H1 (cell line): ENCODE data around the gene AGAP1.

Experiments used
- CBX8 ChIP-seq: fragments of 300-800, 300-1000 bp; sonication (generic); IDR thresholded peaks from 2 replicates; pipeline ENCODE4 v1.7.1; 2016; ENCODE audit warnings: low read depth, low read length, borderline replicate concordance
- CREB1 ChIP-seq: IDR thresholded peaks from 2 replicates; pipeline ENCODE4 v1.6.1; 2012; ENCODE audit warnings: inconsistent platforms
- GTF2F1 ChIP-seq: IDR thresholded peaks from 2 replicates; pipeline ENCODE4 v1.6.1; 2012; ENCODE audit warnings: low read depth, low read length, improper control_type of control experiment, borderline replicate concordance
- JUND ChIP-seq: IDR thresholded peaks from 2 replicates; pipeline ENCODE4 v1.6.1; 2011; ENCODE audit warnings: mild to moderate bottlenecking, improper control_type of control experiment, low read length
- POLR2A ChIP-seq, 2 experiments: IDR thresholded peaks; 1 replicate in 1 of 2; 2 replicates in 1 of 2; pipeline ENCODE4 v1.6.1; 2011; ENCODE audit warnings: low read depth in 2 of 2, low read length in 2 of 2, mild to moderate bottlenecking in 2 of 2; ENCODE audit errors: control extremely low read depth in 1 of 2
- POLR2AphosphoS5 ChIP-seq: IDR thresholded peaks from 2 replicates; pipeline ENCODE4 v1.6.1; 2011; ENCODE audit warnings: low read depth, low read length
- RAD21 ChIP-seq, 2 experiments: IDR thresholded peaks in 1 of 2; conservative IDR thresholded peaks in 1 of 2; 2 replicates each; pipeline ENCODE4 v1.6.1; 2011; ENCODE audit warnings: low read depth in 2 of 2, low read length in 2 of 2, improper control_type of control experiment in 1 of 2, inconsistent platforms in 1 of 2, mild to moderate bottlenecking in 1 of 2, moderate library complexity in 1 of 2
- RXRA ChIP-seq: IDR thresholded peaks from 2 replicates; pipeline ENCODE4 v1.6.1; 2011; ENCODE audit warnings: low read depth, mild to moderate bottlenecking, low read length, moderate library complexity; ENCODE audit not compliant: insufficient read depth
- TF ChIP-seq, protein P1 (sequence below), 3 experiments: IDR thresholded peaks; 1 replicate in 2 of 3; 2 replicates in 1 of 3; pipeline versions ENCODE4 v1.5.1 to v1.6.1; 2011; ENCODE audit warnings: low read length in 3 of 3, mild to moderate bottlenecking in 3 of 3, inconsistent platforms in 2 of 3, low read depth in 1 of 3, moderate library complexity in 1 of 3; ENCODE audit not compliant: insufficient read depth in 1 of 3; ENCODE audit errors: control extremely low read depth in 1 of 3

DNA sequence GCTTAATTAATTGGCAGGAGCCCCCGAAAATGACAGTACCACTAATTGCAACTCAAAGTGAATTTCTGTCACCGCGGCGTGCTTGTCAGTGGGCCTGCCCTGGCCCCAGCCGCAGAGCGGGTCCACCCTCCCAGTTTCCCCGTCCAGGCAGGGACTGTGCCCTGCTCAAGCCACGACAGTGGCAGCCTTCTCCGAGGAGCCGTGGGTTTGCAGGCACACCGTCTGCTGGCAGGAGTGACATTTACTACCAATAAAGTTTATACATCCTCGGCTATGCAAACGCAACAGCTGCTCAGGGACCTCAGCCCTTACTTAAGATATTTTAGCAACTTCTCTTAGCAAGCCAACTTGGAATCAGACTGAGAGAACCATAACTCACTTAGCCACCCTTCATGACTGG is 561.6 kb downstream of the AGAP1 start:
- TF ChIP-seq CREB1, result no peak
- TF ChIP-seq RXRA, result no peak
- TF ChIP-seq CBX8, result no peak
- TF ChIP-seq POLR2A (IDR thresholded peaks at IDR 0.05; ENCODE audit: control extremely low read depth in 1 of 2, low read depth in 2 of 2, low read length in 2 of 2), result no peak
- TF ChIP-seq, protein P1, sequence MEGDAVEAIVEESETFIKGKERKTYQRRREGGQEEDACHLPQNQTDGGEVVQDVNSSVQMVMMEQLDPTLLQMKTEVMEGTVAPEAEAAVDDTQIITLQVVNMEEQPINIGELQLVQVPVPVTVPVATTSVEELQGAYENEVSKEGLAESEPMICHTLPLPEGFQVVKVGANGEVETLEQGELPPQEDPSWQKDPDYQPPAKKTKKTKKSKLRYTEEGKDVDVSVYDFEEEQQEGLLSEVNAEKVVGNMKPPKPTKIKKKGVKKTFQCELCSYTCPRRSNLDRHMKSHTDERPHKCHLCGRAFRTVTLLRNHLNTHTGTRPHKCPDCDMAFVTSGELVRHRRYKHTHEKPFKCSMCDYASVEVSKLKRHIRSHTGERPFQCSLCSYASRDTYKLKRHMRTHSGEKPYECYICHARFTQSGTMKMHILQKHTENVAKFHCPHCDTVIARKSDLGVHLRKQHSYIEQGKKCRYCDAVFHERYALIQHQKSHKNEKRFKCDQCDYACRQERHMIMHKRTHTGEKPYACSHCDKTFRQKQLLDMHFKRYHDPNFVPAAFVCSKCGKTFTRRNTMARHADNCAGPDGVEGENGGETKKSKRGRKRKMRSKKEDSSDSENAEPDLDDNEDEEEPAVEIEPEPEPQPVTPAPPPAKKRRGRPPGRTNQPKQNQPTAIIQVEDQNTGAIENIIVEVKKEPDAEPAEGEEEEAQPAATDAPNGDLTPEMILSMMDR (IDR thresholded peaks at IDR 0.05; ENCODE audit: control extremely low read depth in 1 of 3, insufficient read depth in 1 of 3, low read depth in 1 of 3, low read length in 3 of 3), result no peak
- no peak for TF ChIP-seq RAD21 (IDR thresholded peaks at IDR 0.05 in 1 of 2, conservative IDR thresholded peaks at IDR 0.05 in 1 of 2; ENCODE audit: low read depth in 2 of 2, low read length in 2 of 2)
- no peak for TF ChIP-seq GTF2F1
- no peak for TF ChIP-seq JUND
- no peak for TF ChIP-seq POLR2AphosphoS5
